Cardiac muscle cell (in vitro differentiated cells and primary cell): ENCODE measurements around the gene SH3PXD2A. TPM values are rescaled to one million over a fixed set of nuclear protein-coding genes. Genes with fewer than 3 reads are reported as not detected.

Source experiments
- DNase-seq, 2 donors: peaks; one replicate each; pipeline versions ENCODE4 v3.0.0 to v3.0.0-alpha.2; 2010 to 2017; ENCODE audit warnings: low read depth in 1 of 2, low spot score in 1 of 2
- H3K27ac ChIP-seq: fragments of 200-600 bp; sonication (generic); 2 replicates; pipeline ENCODE4 v1.5.1; 2016
- H3K27me3 ChIP-seq: fragments of 200-600 bp; sonication (generic); 2 replicates; pipeline ENCODE4 v1.6.0; 2016; ENCODE audit warnings: control low read depth
- H3K36me3 ChIP-seq: fragments of 200-600 bp; sonication (generic); 2 replicates; pipeline ENCODE4 v1.5.1; 2016; ENCODE audit warnings: control low read depth
- H3K4me1 ChIP-seq: fragments of 200-600 bp; sonication (generic); 2 replicates; pipeline ENCODE4 v1.8.1; 2017; ENCODE audit warnings: low read depth, mild to moderate bottlenecking, mixed run types
- H3K4me3 ChIP-seq: fragments of 200-600 bp; sonication (generic); 2 replicates; pipeline ENCODE4 v1.5.1; 2016; ENCODE audit warnings: mild to moderate bottlenecking
- H3K9me3 ChIP-seq: fragments of 200-600 bp; sonication (generic); 2 replicates; pipeline ENCODE4 v1.5.1; 2017; ENCODE audit warnings: low read depth, mild to moderate bottlenecking, control low read depth
- CTCF ChIP-seq: IDR thresholded peaks from 2 replicates; pipeline ENCODE4 v1.5.1; 2012; ENCODE audit warnings: low read depth, mild to moderate bottlenecking, low read length
- polyA plus RNA-seq: library from polyadenylated mRNA; unstranded; fragments of >200 nt; fragmentation: Nextera tagmentation; extraction: Ambion mirVana; gene quantifications from 2 replicates; pipeline ENCODE4 v1.2.1, GENCODE V29; 2016
- total RNA-seq: library from RNA; depleted of rRNA; stranded (reverse); fragments of >200 nt; gene quantifications from 2 replicates; pipeline ENCODE4 v1.2.3, GENCODE V29; 2016

SH3PXD2A gene
- total and polyA plus RNA-seq, 2 experiments from 2014 or later: 32.2 to 75.9 TPM

- Histone ChIP-seq H3K27me3 (no peaks in the 10 kb centered on the region), H3K27ac (peak overlapping the region; percentile 86), H3K36me3 (no peaks in the 10 kb centered on the region), H3K9me3 (no peaks in the 10 kb centered on the region), H3K4me3 (no peak overlapping the region), H3K4me1 (peaks cover 75% of the 10 kb centered on the region)
- no peak for TF ChIP-seq CTCF
- DNase-seq: no peak
Observed at GRCh38 chr10:103793429-103793828, 61.9 kb downstream of the SH3PXD2A start.

GRCh38 chr10:103792547-103792946 lies 62.8 kb downstream of the SH3PXD2A start:
- no peak overlapping the region for H3K4me3 ChIP-seq
- no peak for TF ChIP-seq CTCF

GRCh38 chr10:103791858-103792257 lies 63.5 kb downstream of the SH3PXD2A start:
- no peak overlapping the region for H3K4me3 ChIP-seq
- H3K4me1 ChIP-seq: peaks cover 75% of the 10 kb centered on the region
- H3K9me3 ChIP-seq: no peaks in the 10 kb centered on the region
- no peak for TF ChIP-seq CTCF
- DNase-seq: no peak
- no peaks in the 10 kb centered on the region for H3K27me3 ChIP-seq
- H3K27ac ChIP-seq: peak overlapping the region; percentile 86
- H3K36me3 ChIP-seq: no peaks in the 10 kb centered on the region

More at GRCh38 chr10:103792547-103792946, 62.8 kb downstream of the SH3PXD2A start:
- peaks cover 68% of the 10 kb centered on the region for H3K4me1 ChIP-seq
- no peaks in the 10 kb centered on the region for H3K27me3 ChIP-seq
- no peak for DNase-seq
- H3K9me3 ChIP-seq: no peaks in the 10 kb centered on the region
- H3K36me3 ChIP-seq: no peaks in the 10 kb centered on the region
- peak overlapping the region; percentile 86 for H3K27ac ChIP-seq

- Histone ChIP-seq H3K4me3 (no peak overlapping the region), H3K9me3 (no peaks in the 10 kb centered on the region), H3K27me3 (no peaks in the 10 kb centered on the region), H3K27ac (no peak overlapping the region), H3K36me3 (no peaks in the 10 kb centered on the region), H3K4me1 (peaks cover 76% of the 10 kb centered on the region)
- no peak for DNase-seq
- TF ChIP-seq CTCF: no peak
Observed at GRCh38 chr10:103791291-103791690, 64.1 kb downstream of the SH3PXD2A start.

GRCh38 chr10:103790580-103790979 lies 64.8 kb downstream of the SH3PXD2A start:
- Histone ChIP-seq H3K4me3 (no peak overlapping the region), H3K27ac (no peak overlapping the region), H3K4me1 (peaks cover 76% of the 10 kb centered on the region), H3K27me3 (no peaks in the 10 kb centered on the region), H3K36me3 (no peaks in the 10 kb centered on the region), H3K9me3 (no peaks in the 10 kb centered on the region)
- TF ChIP-seq CTCF: no peak
- no peak for DNase-seq

- H3K27ac ChIP-seq: no peak overlapping the region
- no peak for DNase-seq
- peaks cover 76% of the 10 kb centered on the region for H3K4me1 ChIP-seq
- no peak for TF ChIP-seq CTCF
- no peaks in the 10 kb centered on the region for H3K9me3 ChIP-seq
- H3K4me3 ChIP-seq: no peak overlapping the region
- no peaks in the 10 kb centered on the region for H3K27me3 ChIP-seq
- H3K36me3 ChIP-seq: no peaks in the 10 kb centered on the region
Observed at GRCh38 chr10:103789771-103790201, 65.6 kb downstream of the SH3PXD2A start.
